WTC11 (cell line): Measurements from ENCODE around the gene IRS2. TPM values are rescaled to one million over a fixed set of nuclear protein-coding genes. Genes with fewer than 3 reads are reported as not detected.

Source experiments
- ATAC-seq: fragments of 200-7000 bp; cut with Tn5 transposase; 2 replicates; pipeline ENCODE4 v1.10.0; 2021; ENCODE audit warnings: mild to moderate bottlenecking, moderate library complexity
- CTCF ChIA-PET: fragments of 300-600 bp; sonication (Branson Sonifier 250); formaldehyde crosslinking; loops from one replicate; lab custom pipeline; 2021; ENCODE audit warnings: antibody characterized with exemption; lab: Charles Lee
- POLR2A ChIA-PET: fragments of 350-600 bp; sonication (Branson Sonifier 250); formaldehyde crosslinking; loops from one replicate; lab custom pipeline; 2021; ENCODE audit warnings: antibody characterized with exemption; lab: Charles Lee
- DNase-seq: peaks from one replicate; pipeline ENCODE4 v3.0.0; 2021; ENCODE audit warnings: low spot score
- H3K27ac Mint-ChIP-seq: 2 replicates; pipeline ENCODE4 v1.8.0; 2021; ENCODE audit warnings: mixed read lengths
- H3K27me3 Mint-ChIP-seq: 2 replicates; pipeline ENCODE4 v1.8.0; 2021; ENCODE audit warnings: low read depth, mild to moderate bottlenecking, moderate library complexity, mixed read lengths
- H3K36me3 Mint-ChIP-seq: 2 replicates; pipeline ENCODE4 v1.8.0; 2021; ENCODE audit warnings: mixed read lengths
- H3K4me1 Mint-ChIP-seq: 2 replicates; pipeline ENCODE4 v1.8.0; 2022; ENCODE audit warnings: mixed read lengths
- H3K4me3 Mint-ChIP-seq: 2 replicates; pipeline ENCODE4 v1.8.0; 2021; ENCODE audit warnings: mild to moderate bottlenecking, moderate library complexity, mixed read lengths
- H3K9me3 Mint-ChIP-seq: 2 replicates; pipeline ENCODE4 v1.8.0; 2021; ENCODE audit warnings: mixed read lengths
- ATF3 ChIP-seq: sonication (generic); formaldehyde crosslinking; conservative IDR thresholded peaks from 2 replicates; pipeline ENCODE4 v1.8.1; 2022; ENCODE audit warnings: mild to moderate bottlenecking, missing genetic modification reagents
- CREB1 ChIP-seq: sonication (generic); formaldehyde crosslinking; IDR thresholded peaks from 2 replicates; pipeline ENCODE4 v1.8.0; 2023; ENCODE audit warnings: mild to moderate bottlenecking, missing genetic modification reagents
- IRF2 ChIP-seq: sonication (generic); formaldehyde crosslinking; IDR thresholded peaks from 2 replicates; pipeline ENCODE4 v1.8.0; 2022; ENCODE audit warnings: low read depth, missing genetic modification reagents, borderline replicate concordance
- JUN ChIP-seq: sonication (generic); formaldehyde crosslinking; IDR thresholded peaks from 2 replicates; pipeline ENCODE4 v1.8.0; 2023; ENCODE audit warnings: mild to moderate bottlenecking, missing genetic modification reagents
- NR3C1 ChIP-seq: sonication (generic); formaldehyde crosslinking; conservative IDR thresholded peaks from 2 replicates; pipeline ENCODE4 v1.8.1; 2023; ENCODE audit warnings: low read depth, mild to moderate bottlenecking, missing genetic modification reagents
- STAT6 ChIP-seq: sonication (generic); formaldehyde crosslinking; conservative IDR thresholded peaks from 2 replicates; pipeline ENCODE4 v1.8.1; 2023; ENCODE audit warnings: mild to moderate bottlenecking, low read depth, missing genetic modification reagents, moderate library complexity
- TCF7 ChIP-seq: sonication (generic); formaldehyde crosslinking; IDR thresholded peaks from 2 replicates; pipeline ENCODE4 v1.8.0; 2022; ENCODE audit warnings: mild to moderate bottlenecking, low read depth, missing genetic modification reagents, moderate library complexity
- ZNF232 ChIP-seq: sonication (generic); formaldehyde crosslinking; IDR thresholded peaks from 2 replicates; pipeline ENCODE4 v1.8.0; 2022; ENCODE audit warnings: mild to moderate bottlenecking, missing genetic modification reagents
- ZNF281 ChIP-seq: sonication (generic); formaldehyde crosslinking; IDR thresholded peaks from 2 replicates; pipeline ENCODE4 v1.8.0; 2023; ENCODE audit warnings: mild to moderate bottlenecking, missing genetic modification reagents
- ZNF425 ChIP-seq: fragments of 250-450 bp; sonication (Bioruptor Pico); conservative IDR thresholded peaks from 2 replicates; pipeline ENCODE4 v1.9.0; 2021; ENCODE audit warnings: mild to moderate bottlenecking
- total RNA-seq: library from RNA; stranded (reverse); gene quantifications from 3 replicates; pipeline ENCODE4 v1.2.3, GENCODE V29; 2021
- TF ChIP-seq, protein P1 (sequence below): sonication (generic); formaldehyde crosslinking; IDR thresholded peaks from 2 replicates; pipeline ENCODE4 v1.8.0; 2022; ENCODE audit warnings: mild to moderate bottlenecking, missing genetic modification reagents
- TF ChIP-seq, protein P2 (sequence below): sonication (generic); formaldehyde crosslinking; IDR thresholded peaks from 2 replicates; pipeline ENCODE4 v1.8.0; 2022; ENCODE audit warnings: mild to moderate bottlenecking, missing genetic modification reagents
- TF ChIP-seq, protein P3 (sequence below): fragments of 250-450 bp; sonication (Bioruptor Pico); IDR thresholded peaks from 2 replicates; pipeline ENCODE4 v1.9.0; 2021; ENCODE audit warnings: mild to moderate bottlenecking, borderline replicate concordance

Gene IRS2
- total RNA-seq, 1 experiment from 2014 or later, result 20.5 TPM

DNA sequence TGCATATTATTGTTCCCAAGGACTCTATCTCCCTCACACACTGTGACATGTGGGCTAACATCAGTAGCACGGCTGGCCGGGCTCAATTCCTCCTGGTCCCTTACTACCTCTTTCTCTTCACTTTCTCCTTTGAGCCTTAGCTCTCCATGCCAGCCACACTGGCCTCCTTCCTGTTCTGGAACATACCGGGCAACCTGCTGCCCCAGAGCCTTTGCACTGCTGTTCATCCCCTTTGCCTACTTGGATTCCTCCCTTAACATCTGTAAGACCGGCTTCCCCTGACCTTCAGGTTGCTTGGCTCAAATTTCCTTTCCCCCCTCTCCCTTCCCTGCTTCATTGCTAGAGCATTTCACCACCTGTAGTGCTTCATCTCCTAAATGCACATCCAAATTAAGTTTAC, 17.1 kb downstream of the IRS2 start (continued):
- TF ChIP-seq, protein P1, sequence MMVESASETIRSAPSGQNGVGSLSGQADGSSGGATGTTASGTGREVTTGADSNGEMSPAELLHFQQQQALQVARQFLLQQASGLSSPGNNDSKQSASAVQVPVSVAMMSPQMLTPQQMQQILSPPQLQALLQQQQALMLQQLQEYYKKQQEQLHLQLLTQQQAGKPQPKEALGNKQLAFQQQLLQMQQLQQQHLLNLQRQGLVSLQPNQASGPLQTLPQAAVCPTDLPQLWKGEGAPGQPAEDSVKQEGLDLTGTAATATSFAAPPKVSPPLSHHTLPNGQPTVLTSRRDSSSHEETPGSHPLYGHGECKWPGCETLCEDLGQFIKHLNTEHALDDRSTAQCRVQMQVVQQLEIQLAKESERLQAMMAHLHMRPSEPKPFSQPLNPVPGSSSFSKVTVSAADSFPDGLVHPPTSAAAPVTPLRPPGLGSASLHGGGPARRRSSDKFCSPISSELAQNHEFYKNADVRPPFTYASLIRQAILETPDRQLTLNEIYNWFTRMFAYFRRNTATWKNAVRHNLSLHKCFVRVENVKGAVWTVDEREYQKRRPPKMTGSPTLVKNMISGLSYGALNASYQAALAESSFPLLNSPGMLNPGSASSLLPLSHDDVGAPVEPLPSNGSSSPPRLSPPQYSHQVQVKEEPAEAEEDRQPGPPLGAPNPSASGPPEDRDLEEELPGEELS (CRISPR knock-in tag), result no peak
- TF ChIP-seq, protein P2, sequence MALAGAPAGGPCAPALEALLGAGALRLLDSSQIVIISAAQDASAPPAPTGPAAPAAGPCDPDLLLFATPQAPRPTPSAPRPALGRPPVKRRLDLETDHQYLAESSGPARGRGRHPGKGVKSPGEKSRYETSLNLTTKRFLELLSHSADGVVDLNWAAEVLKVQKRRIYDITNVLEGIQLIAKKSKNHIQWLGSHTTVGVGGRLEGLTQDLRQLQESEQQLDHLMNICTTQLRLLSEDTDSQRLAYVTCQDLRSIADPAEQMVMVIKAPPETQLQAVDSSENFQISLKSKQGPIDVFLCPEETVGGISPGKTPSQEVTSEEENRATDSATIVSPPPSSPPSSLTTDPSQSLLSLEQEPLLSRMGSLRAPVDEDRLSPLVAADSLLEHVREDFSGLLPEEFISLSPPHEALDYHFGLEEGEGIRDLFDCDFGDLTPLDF (CRISPR knock-in tag), result no peak

- no peaks in the 10 kb centered on the region for H3K27me3 Mint-ChIP-seq
- H3K27ac Mint-ChIP-seq, result no peak overlapping the region
- no peak for DNase-seq
- peaks cover 51% of the 10 kb centered on the region for H3K4me1 Mint-ChIP-seq
- no peak for TF ChIP-seq STAT6 (CRISPR knock-in tag)
- TF ChIP-seq ATF3 (CRISPR knock-in tag), result no peak
- no peak for TF ChIP-seq TCF7 (CRISPR knock-in tag)
- no peak for TF ChIP-seq ZNF425 (CRISPR knock-in tag)
- no peak for TF ChIP-seq ZNF232 (CRISPR knock-in tag)
- TF ChIP-seq JUN (CRISPR knock-in tag), result no peak
- no peak for TF ChIP-seq ZNF281 (CRISPR knock-in tag)
- no peak for TF ChIP-seq IRF2 (CRISPR knock-in tag)
- no peak for TF ChIP-seq NR3C1 (CRISPR knock-in tag)
- no peak for TF ChIP-seq CREB1
- TF ChIP-seq, protein P3, sequence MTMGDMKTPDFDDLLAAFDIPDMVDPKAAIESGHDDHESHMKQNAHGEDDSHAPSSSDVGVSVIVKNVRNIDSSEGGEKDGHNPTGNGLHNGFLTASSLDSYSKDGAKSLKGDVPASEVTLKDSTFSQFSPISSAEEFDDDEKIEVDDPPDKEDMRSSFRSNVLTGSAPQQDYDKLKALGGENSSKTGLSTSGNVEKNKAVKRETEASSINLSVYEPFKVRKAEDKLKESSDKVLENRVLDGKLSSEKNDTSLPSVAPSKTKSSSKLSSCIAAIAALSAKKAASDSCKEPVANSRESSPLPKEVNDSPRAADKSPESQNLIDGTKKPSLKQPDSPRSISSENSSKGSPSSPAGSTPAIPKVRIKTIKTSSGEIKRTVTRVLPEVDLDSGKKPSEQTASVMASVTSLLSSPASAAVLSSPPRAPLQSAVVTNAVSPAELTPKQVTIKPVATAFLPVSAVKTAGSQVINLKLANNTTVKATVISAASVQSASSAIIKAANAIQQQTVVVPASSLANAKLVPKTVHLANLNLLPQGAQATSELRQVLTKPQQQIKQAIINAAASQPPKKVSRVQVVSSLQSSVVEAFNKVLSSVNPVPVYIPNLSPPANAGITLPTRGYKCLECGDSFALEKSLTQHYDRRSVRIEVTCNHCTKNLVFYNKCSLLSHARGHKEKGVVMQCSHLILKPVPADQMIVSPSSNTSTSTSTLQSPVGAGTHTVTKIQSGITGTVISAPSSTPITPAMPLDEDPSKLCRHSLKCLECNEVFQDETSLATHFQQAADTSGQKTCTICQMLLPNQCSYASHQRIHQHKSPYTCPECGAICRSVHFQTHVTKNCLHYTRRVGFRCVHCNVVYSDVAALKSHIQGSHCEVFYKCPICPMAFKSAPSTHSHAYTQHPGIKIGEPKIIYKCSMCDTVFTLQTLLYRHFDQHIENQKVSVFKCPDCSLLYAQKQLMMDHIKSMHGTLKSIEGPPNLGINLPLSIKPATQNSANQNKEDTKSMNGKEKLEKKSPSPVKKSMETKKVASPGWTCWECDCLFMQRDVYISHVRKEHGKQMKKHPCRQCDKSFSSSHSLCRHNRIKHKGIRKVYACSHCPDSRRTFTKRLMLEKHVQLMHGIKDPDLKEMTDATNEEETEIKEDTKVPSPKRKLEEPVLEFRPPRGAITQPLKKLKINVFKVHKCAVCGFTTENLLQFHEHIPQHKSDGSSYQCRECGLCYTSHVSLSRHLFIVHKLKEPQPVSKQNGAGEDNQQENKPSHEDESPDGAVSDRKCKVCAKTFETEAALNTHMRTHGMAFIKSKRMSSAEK (CRISPR knock-in tag), result no peak
- TF ChIP-seq, all 79 proteins: peak for 0
- Mint-ChIP-seq H3K9me3 (no peaks in the 10 kb centered on the region), H3K36me3 (peaks cover 16% of the 10 kb centered on the region), H3K4me3 (no peak overlapping the region)
- ATAC-seq, result no peak
- ChIA-PET CTCF (no interaction called here), POLR2A (no interaction called here)
Measured at GRCh38 chr13:109768616-109769015, 17.8 kb downstream of the IRS2 start.
